NCI-H82 treated with DMSO at 0.1 percent for 48 hours (cell line): ENCODE measurements around the gene MSMO1.

Source experiments
- DNase-seq: peaks from one replicate; lab custom pipeline; 2025; ENCODE audit not compliant: unreplicated experiment; lab: John Stamatoyannopoulos, UW

Gene MSMO1

DNA sequence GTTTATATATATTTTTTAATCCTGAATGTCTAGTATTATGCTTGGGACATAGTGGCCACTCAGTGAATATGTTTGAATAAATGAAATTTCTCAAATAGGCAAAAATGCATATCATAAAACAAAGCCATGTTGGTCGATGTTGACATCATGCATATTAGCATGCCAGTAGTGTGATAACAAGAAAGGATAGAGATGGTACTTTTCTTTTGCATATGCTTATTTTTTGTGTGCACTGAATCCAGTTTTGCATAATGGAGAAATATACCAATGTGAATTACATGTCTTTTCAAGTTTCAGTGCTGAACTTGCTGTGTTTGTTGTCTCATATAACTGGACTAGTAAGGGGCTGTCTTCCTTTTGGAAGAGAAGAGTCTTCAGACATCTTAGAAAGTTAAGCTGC is 58.9 kb downstream of the MSMO1 start:
- no peak for DNase-seq

DNA sequence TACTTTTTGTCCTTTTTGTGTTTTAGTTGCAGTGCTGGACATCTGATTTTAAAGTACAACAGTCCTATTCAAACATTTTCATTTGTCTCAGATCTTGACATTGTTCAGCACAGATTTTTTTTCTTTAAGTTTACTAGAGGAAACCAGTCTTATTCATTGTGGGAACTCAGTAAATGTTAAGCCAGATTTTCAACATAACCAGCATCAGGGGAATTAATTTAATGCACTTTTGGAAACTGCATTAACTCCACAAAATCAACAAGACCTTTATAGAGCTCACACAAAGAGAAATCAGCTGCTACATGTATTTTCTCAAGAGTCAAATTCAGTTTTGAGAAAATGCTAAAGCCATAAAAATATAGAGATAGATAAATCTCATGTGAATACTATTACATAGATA is 61.3 kb downstream of the MSMO1 start:
- DNase-seq = no peak
